HCT116 (cell line): ENCODE data around the gene LY6G5B. TPM values are rescaled to one million over a fixed set of nuclear protein-coding genes. Genes with fewer than 3 reads are reported as not detected.
A peak's percentile ranks its signal among the peaks of the same experiment; 100 is the strongest.

Experiments used
- ATAC-seq: fragments of 200-7000 bp; cut with Tn5 transposase; 2 replicates; pipeline ENCODE4 v1.9.1; 2020; ENCODE audit warnings: mild to moderate bottlenecking, moderate library complexity
- BruUV-seq: library from RNA; stranded (reverse); fragments of 400-500 nt; replicated peaks from 2 replicates; lab custom pipeline; 2021; lab: Mats Ljungman, UMichigan
- CTCF ChIA-PET: fragments of 300-600 bp; sonication (Branson Sonifier 250); formaldehyde crosslinking; loops from one replicate; lab custom pipeline; 2021; ENCODE audit warnings: antibody characterized with exemption; lab: Charles Lee
- POLR2A ChIA-PET: fragments of 300-600, 350-600 bp; sonication (Branson Sonifier 250); formaldehyde crosslinking; loops from one replicate; lab custom pipeline; 2021; ENCODE audit warnings: antibody characterized with exemption; lab: Charles Lee
- RAD21 ChIA-PET, 2 experiments: fragments of 300-600 bp; sonication (Branson Sonifier 250); formaldehyde crosslinking; loops; one replicate each; lab custom pipeline; 2023; ENCODE audit warnings: low total read pairs in 2 of 2; ENCODE audit not compliant: uncharacterized antibody in 2 of 2, unreplicated experiment in 2 of 2, low non-redundant PET in 1 of 2; lab: Charles Lee
- DNase-seq: peaks from one replicate; pipeline ENCODE4 v3.0.0-alpha.2; 2010; ENCODE audit warnings: low read depth, low spot score
- H2AFZ ChIP-seq: fragments of 200-600 bp; shearing (Covaris generic), sonication (generic); 2 replicates; pipeline ENCODE4 v1.6.1; 2017; ENCODE audit warnings: low read depth, mixed run types, mixed read lengths, antibody characterized with exemption, low read length; ENCODE audit not compliant: poor library complexity, severe bottlenecking
- H3K27ac ChIP-seq: 2 replicates; pipeline ENCODE4 v1.5.1; 2012; ENCODE audit warnings: low read depth, low read length
- H3K27me3 ChIP-seq: fragments of 200-600 bp; sonication (generic); 2 replicates; pipeline ENCODE4 v1.6.1; 2016; ENCODE audit warnings: mixed run types, low read length, mixed read lengths; ENCODE audit not compliant: insufficient read depth
- H3K36me3 ChIP-seq, 2 experiments: fragments of 200-500 bp in 1 of 2; fragments of 200-600 bp in 1 of 2; sonication (Bioruptor generic) in 1 of 2; sonication (generic) in 1 of 2; 2 replicates each; pipeline versions ENCODE4 v1.5.1 to v1.6.1; 2014 to 2016; ENCODE audit warnings: low read length in 2 of 2, inconsistent platforms in 1 of 2, mixed read lengths in 1 of 2, mixed run types in 1 of 2; ENCODE audit not compliant: insufficient read depth in 2 of 2, control insufficient read depth in 1 of 2
- H3K4me1 ChIP-seq, 2 experiments: fragments of 200-600 bp in 1 of 2; sonication (generic) in 1 of 2; 2 replicates each; pipeline versions ENCODE4 v1.5.1 to v1.6.1; 2012 to 2017; ENCODE audit warnings: low read length in 2 of 2, inconsistent platforms in 1 of 2, mild to moderate bottlenecking in 1 of 2, mixed read lengths in 1 of 2, mixed run types in 1 of 2, moderate library complexity in 1 of 2; ENCODE audit not compliant: insufficient read depth in 2 of 2, control insufficient read depth in 1 of 2
- H3K4me2 ChIP-seq: fragments of 200-600 bp; sonication (generic); 2 replicates; pipeline ENCODE4 v1.6.1; 2017; ENCODE audit warnings: mixed run types, low read length, mixed read lengths
- H3K4me3 ChIP-seq, 2 experiments: fragments of 200-600 bp in 1 of 2; sonication (generic) in 1 of 2; replicated peaks in 1 of 2; 2 replicates each; pipeline ENCODE4 v1.5.1; 2011 to 2016; ENCODE audit warnings: low read length in 2 of 2, control low read depth in 1 of 2, low read depth in 1 of 2, mild to moderate bottlenecking in 1 of 2, mixed read lengths in 1 of 2, mixed run types in 1 of 2
- H3K79me2 ChIP-seq: fragments of 200-600 bp; sonication (generic); 2 replicates; pipeline ENCODE4 v1.6.1; 2017; ENCODE audit warnings: mild to moderate bottlenecking, mixed run types, low read length, moderate library complexity, mixed read lengths; ENCODE audit not compliant: insufficient read depth
- H3K9ac ChIP-seq: fragments of 200-600 bp; sonication (generic); 2 replicates; pipeline ENCODE4 v1.6.1; 2016; ENCODE audit warnings: low read length, mixed read lengths
- H3K9me2 ChIP-seq: fragments of 200-600 bp; sonication (generic), shearing (Covaris generic); 2 replicates; pipeline ENCODE4 v1.6.1; 2017; ENCODE audit warnings: mixed run types, mild to moderate bottlenecking, moderate library complexity; ENCODE audit not compliant: insufficient read depth
- H3K9me3 ChIP-seq, 2 experiments: fragments of 200-500 bp in 1 of 2; fragments of 200-600 bp in 1 of 2; sonication (Bioruptor generic) in 1 of 2; sonication (generic) in 1 of 2; 2 replicates each; pipeline ENCODE4 v1.6.1; 2014 to 2017; ENCODE audit warnings: low read length in 2 of 2, mixed read lengths in 2 of 2, inconsistent platforms in 1 of 2, low read depth in 1 of 2, mild to moderate bottlenecking in 1 of 2, mixed run types in 1 of 2, moderate library complexity in 1 of 2; ENCODE audit not compliant: control insufficient read depth in 1 of 2, insufficient read depth in 1 of 2
- H4K20me1 ChIP-seq: fragments of 200-600 bp; sonication (generic), shearing (Covaris generic); 2 replicates; pipeline ENCODE4 v1.6.1; 2017; ENCODE audit warnings: mixed run types, mild to moderate bottlenecking, moderate library complexity; ENCODE audit not compliant: insufficient read depth
- CBX3 ChIP-seq: IDR thresholded peaks from 2 replicates; pipeline ENCODE4 v1.6.1; 2012; ENCODE audit warnings: low read depth
- CEBPB ChIP-seq: IDR thresholded peaks from 2 replicates; pipeline ENCODE4 v1.6.1; 2012; ENCODE audit warnings: low read depth
- ELF1 ChIP-seq: IDR thresholded peaks from 2 replicates; pipeline ENCODE4 v1.6.1; 2012; ENCODE audit warnings: low read depth, borderline replicate concordance
- EZH2 ChIP-seq: fragments of 200-600 bp; sonication (generic); IDR thresholded peaks from 2 replicates; pipeline ENCODE4 v1.6.1; 2017; ENCODE audit warnings: antibody characterized with exemption, mixed run types
- EZH2phosphoT487 ChIP-seq: fragments of 200-600 bp; IDR thresholded peaks from 2 replicates; pipeline ENCODE4 v1.6.1; 2018; ENCODE audit warnings: antibody characterized with exemption, borderline replicate concordance
- FOSL1 ChIP-seq: IDR thresholded peaks from 2 replicates; pipeline ENCODE4 v1.6.1; 2012; ENCODE audit warnings: low read depth
- JUND ChIP-seq: IDR thresholded peaks from 2 replicates; pipeline ENCODE4 v1.6.1; 2012
- POLR2A ChIP-seq: IDR thresholded peaks from 2 replicates; pipeline ENCODE4 v1.7.0; 2011; ENCODE audit warnings: borderline replicate concordance; ENCODE audit not compliant: insufficient read depth, insufficient read length; ENCODE audit errors: extremely low read depth
- POLR2AphosphoS5 ChIP-seq: IDR thresholded peaks from 2 replicates; pipeline ENCODE4 v1.6.1; 2011; ENCODE audit warnings: mild to moderate bottlenecking, low read depth, low read length, moderate library complexity
- RAD21 ChIP-seq: IDR thresholded peaks from 2 replicates; pipeline ENCODE4 v1.6.1; 2012; ENCODE audit warnings: low read depth, mild to moderate bottlenecking
- SIN3A ChIP-seq: IDR thresholded peaks from 2 replicates; pipeline ENCODE4 v1.6.1; 2012; ENCODE audit warnings: low read depth
- SP1 ChIP-seq: IDR thresholded peaks from 2 replicates; pipeline ENCODE4 v1.6.1; 2012; ENCODE audit warnings: low read depth
- SRF ChIP-seq: IDR thresholded peaks from 2 replicates; pipeline ENCODE4 v1.6.1; 2012; ENCODE audit warnings: low read depth
- TCF7L2 ChIP-seq: IDR thresholded peaks from 2 replicates; pipeline ENCODE4 v1.7.0; 2011; ENCODE audit warnings: borderline replicate concordance, inconsistent platforms; ENCODE audit not compliant: insufficient read depth, insufficient read length; ENCODE audit errors: extremely low read depth
- ZNF274 ChIP-seq: fragments of 200-500 bp; sonication (Bioruptor generic); IDR thresholded peaks from 2 replicates; pipeline ENCODE4 v1.6.1; 2014; ENCODE audit warnings: mild to moderate bottlenecking, low read depth, low read length, inconsistent platforms
- intact Hi-C: fragments of 100-400 bp; cut with micrococcal nuclease; formaldehyde crosslinking; loops from 2 replicates; pipeline ENCODE4 v1.10.0; 2022
- total RNA-seq: library from RNA; stranded (reverse); gene quantifications from one replicate; pipeline ENCODE4 v1.2.1, GENCODE V29; 2021; ENCODE audit not compliant: unreplicated experiment
- TF ChIP-seq, protein P1 (sequence below): IDR thresholded peaks from 2 replicates; pipeline ENCODE4 v1.6.1; 2012; ENCODE audit warnings: low read depth
- TF ChIP-seq, protein P2 (sequence below): IDR thresholded peaks from 2 replicates; pipeline ENCODE4 v1.6.1; 2012
- TF ChIP-seq, protein P3 (sequence below): IDR thresholded peaks from 2 replicates; pipeline ENCODE4 v1.6.1; 2012

Gene LY6G5B
- total RNA-seq, 1 experiment from 2014 or later = 15.4 TPM

DNA sequence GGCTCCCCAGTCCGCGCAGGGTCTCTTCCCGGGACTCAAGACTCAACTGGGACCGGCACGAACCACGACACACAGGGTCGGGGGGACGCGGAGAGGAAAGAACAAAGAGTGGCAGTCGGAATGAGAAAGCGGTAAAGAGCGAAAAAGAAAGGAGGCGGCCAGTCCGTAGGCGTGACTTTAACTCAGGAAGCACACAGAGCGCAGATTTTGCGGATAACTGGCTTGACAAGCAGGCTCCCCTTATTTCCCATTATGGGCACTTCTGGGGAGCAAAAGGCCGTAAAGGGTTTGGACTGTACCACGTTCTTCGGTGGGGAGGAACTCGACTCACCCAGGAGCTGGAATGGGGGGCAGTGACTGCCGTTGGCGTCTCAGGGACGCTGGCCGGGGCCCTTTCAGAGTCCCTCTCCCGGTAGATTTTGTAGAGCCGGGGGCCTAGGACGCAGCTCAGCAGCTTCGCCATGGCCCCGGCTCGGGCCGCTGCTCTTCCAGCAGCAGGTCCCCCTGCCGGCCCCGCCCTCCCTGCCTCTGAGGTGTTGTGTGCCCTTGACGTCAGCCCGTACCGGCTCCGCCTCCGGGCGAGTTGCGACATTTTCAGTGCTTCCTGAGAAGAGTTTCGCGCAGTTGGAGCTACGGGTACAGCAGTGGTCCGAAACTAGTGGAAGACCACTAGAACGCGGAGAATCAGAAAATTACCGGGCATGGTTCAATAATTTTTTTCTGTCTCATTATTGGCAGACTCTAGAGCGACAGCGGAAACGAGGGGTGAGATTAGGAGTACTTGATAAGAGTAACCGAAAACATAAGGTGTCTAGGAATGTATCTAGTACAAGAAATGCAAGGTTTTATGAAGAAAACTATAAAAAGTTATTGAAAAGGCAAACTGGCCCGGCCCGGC lies 33.3 kb downstream of the LY6G5B start, which contains the start of gene ABHD16A (continued):
- TF ChIP-seq, protein P1, sequence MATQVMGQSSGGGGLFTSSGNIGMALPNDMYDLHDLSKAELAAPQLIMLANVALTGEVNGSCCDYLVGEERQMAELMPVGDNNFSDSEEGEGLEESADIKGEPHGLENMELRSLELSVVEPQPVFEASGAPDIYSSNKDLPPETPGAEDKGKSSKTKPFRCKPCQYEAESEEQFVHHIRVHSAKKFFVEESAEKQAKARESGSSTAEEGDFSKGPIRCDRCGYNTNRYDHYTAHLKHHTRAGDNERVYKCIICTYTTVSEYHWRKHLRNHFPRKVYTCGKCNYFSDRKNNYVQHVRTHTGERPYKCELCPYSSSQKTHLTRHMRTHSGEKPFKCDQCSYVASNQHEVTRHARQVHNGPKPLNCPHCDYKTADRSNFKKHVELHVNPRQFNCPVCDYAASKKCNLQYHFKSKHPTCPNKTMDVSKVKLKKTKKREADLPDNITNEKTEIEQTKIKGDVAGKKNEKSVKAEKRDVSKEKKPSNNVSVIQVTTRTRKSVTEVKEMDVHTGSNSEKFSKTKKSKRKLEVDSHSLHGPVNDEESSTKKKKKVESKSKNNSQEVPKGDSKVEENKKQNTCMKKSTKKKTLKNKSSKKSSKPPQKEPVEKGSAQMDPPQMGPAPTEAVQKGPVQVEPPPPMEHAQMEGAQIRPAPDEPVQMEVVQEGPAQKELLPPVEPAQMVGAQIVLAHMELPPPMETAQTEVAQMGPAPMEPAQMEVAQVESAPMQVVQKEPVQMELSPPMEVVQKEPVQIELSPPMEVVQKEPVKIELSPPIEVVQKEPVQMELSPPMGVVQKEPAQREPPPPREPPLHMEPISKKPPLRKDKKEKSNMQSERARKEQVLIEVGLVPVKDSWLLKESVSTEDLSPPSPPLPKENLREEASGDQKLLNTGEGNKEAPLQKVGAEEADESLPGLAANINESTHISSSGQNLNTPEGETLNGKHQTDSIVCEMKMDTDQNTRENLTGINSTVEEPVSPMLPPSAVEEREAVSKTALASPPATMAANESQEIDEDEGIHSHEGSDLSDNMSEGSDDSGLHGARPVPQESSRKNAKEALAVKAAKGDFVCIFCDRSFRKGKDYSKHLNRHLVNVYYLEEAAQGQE = no peak
- TF ChIP-seq POLR2A (peak; percentile 48), EZH2phosphoT487 (no peak), CBX3 (peak; percentile 78)

DNA sequence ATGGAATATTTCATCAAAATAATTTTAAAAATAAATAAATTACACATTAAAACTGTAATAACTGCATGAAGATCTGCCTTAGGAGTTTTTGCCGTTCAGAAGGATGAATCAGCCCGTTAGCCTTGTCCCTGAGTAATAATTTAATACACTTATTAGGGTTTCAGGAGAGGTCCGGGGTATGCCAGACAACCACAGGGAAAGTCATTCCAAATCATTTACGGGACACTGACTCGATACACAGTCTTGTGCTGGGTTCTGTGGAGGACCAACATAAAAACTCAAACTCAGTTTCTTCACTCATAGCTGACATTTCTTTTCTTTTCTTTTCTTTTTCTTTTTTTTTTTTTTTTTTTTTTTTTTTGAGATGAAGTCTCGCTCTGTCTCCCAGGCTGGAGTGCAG lies 36.2 kb downstream of the LY6G5B start:
- ChIA-PET CTCF (no interaction called here), POLR2A (no interaction called here)

More for the DNA sequence above, 36.2 kb downstream of the LY6G5B start:
- H3K4me1 ChIP-seq = peaks cover 8 to 21% of the 10 kb centered on the region in 2 experiments; a peak in 3 of 4 replicates
- no peak for ATAC-seq
- H4K20me1 ChIP-seq = no peaks in the 10 kb centered on the region
- H3K27ac ChIP-seq = no peak overlapping the region
- TF ChIP-seq TCF7L2 (no peak), EZH2 (no peak), CEBPB (no peak), SRF (no peak), SIN3A (no peak), POLR2A (no peak), FOSL1 (no peak), JUND (no peak), RAD21 (no peak), CBX3 (no peak), ZNF274 (no peak), ELF1 (no peak), SP1 (no peak), POLR2AphosphoS5 (no peak)
- TF ChIP-seq, protein P2, sequence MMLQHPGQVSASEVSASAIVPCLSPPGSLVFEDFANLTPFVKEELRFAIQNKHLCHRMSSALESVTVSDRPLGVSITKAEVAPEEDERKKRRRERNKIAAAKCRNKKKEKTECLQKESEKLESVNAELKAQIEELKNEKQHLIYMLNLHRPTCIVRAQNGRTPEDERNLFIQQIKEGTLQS = no peak
- TF ChIP-seq, protein P3, sequence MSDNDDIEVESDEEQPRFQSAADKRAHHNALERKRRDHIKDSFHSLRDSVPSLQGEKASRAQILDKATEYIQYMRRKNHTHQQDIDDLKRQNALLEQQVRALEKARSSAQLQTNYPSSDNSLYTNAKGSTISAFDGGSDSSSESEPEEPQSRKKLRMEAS = no peak
- TF ChIP-seq, all 23 proteins: peak for 0
- RAD21 ChIA-PET = no interaction called here
- intact Hi-C loops = no loop called here
- H3K9ac ChIP-seq = no peak overlapping the region
- BruUV-seq = no TSS peak
- H3K9me3 ChIP-seq = no peaks in the 10 kb centered on the region
- no peak overlapping the region for H2AFZ ChIP-seq
- no peaks in the 10 kb centered on the region for H3K9me2 ChIP-seq
- no peak overlapping the region for H3K4me2 ChIP-seq
- no peak overlapping the region for H3K4me3 ChIP-seq
- H3K36me3 ChIP-seq = no peaks in the 10 kb centered on the region
- no peaks in the 10 kb centered on the region for H3K27me3 ChIP-seq
- H3K79me2 ChIP-seq = peaks cover 13% of the 10 kb centered on the region
- DNase-seq = no peak
